ENCODE data around the gene MYH9. TPM values are rescaled to one million over a fixed set of nuclear protein-coding genes. Genes with fewer than 3 reads are reported as not detected.
A peak's percentile ranks its signal among the peaks of the same experiment; 100 is the strongest.

MYH9 gene
- total and polyA plus RNA-seq, 11 donors: 109 to 482 (median 238) TPM

- H3K27me3 ChIP-seq: no peaks in the 10 kb centered on the region
- H3K9me3 ChIP-seq: no peaks in the 10 kb centered on the region
- intact Hi-C loops (cut with DNase I): loop anchor here in 7 of 10 donors (5.0 kb wide), 3 partner anchors 59 to 149 kb away; no protein-coding TSS in a partner anchor
- H3K36me3 ChIP-seq: peaks cover 0 to 100% (median 82%) of the 10 kb centered on the region in 9 donors
- H3K4me1 ChIP-seq: peaks cover 22 to 81% (median 69%) of the 10 kb centered on the region in 12 donors
- peak overlapping the region; percentile 89 to 100 (median 94) for H3K27ac ChIP-seq
- DNase-seq (peak; percentile 76 to 90 (median 87)), ATAC-seq (peak; percentile 45 to 68 (median 66))
- WGBS, 4 donors: 20 to 32% (median 30%) methylated on average over 9 to 14 of the region's 14 CpGs
- H3K4me3 ChIP-seq: peak overlapping the region in 1 of 12 donors; percentile 11
- TF ChIP-seq POLR2A (IDR thresholded peaks at IDR 0.05): no peak
- TF ChIP-seq CTCF (IDR thresholded peaks at IDR 0.05): peak in 4 of 12 donors; percentile 14 to 32 (median 18)
Observed at GRCh38 chr22:36323182-36323854, 64.4 kb downstream of the MYH9 start.

GRCh38 chr22:36322602-36322915 lies 65.2 kb downstream of the MYH9 start:
- no peak for TF ChIP-seq POLR2A (IDR thresholded peaks at IDR 0.05)
- no peak for TF ChIP-seq CTCF (IDR thresholded peaks at IDR 0.05)
- H3K36me3 ChIP-seq: peaks cover 0 to 100% (median 89%) of the 10 kb centered on the region in 9 donors
- H3K4me1 ChIP-seq: peaks cover 22 to 73% (median 62%) of the 10 kb centered on the region in 12 donors
- H3K27me3 ChIP-seq: no peaks in the 10 kb centered on the region
- H3K27ac ChIP-seq: peak overlapping the region; percentile 89 to 100 (median 94)
- WGBS, 4 donors: 73 to 80% (median 75%) methylated on average over 6 to 11 of the region's 11 CpGs
- no peak overlapping the region for H3K4me3 ChIP-seq
- intact Hi-C loops (cut with DNase I): loop anchor here in 7 of 10 donors (5.0 kb wide), 3 partner anchors 60 to 150 kb away; no protein-coding TSS in a partner anchor
- DNase-seq (peak in 1 of 5 donors; percentile 23), ATAC-seq (no peak)
- H3K9me3 ChIP-seq: no peaks in the 10 kb centered on the region

GRCh38 chr22:36321797-36322601 lies 65.8 kb downstream of the MYH9 start:
- Histone ChIP-seq H3K36me3 (peaks cover 0 to 100% (median 91%) of the 10 kb centered on the region in 9 donors), H3K9me3 (no peaks in the 10 kb centered on the region), H3K27me3 (no peaks in the 10 kb centered on the region), H3K4me1 (peaks cover 22 to 68% (median 56%) of the 10 kb centered on the region in 12 donors), H3K4me3 (no peak overlapping the region), H3K27ac (peak overlapping the region in 11 of 12 donors; percentile 89 to 100 (median 96))
- intact Hi-C loops (cut with DNase I): loop anchor here in 7 of 10 donors (5.0 kb wide), 3 partner anchors 60 to 150 kb away; no protein-coding TSS in a partner anchor
- no peak for ATAC-seq
- TF ChIP-seq CTCF (IDR thresholded peaks at IDR 0.05): no peak
- no peak for TF ChIP-seq POLR2A (IDR thresholded peaks at IDR 0.05)
- 89 to 94% (median 91%) methylated on average over 22 to 37 of the region's 37 CpGs for WGBS, 4 donors
- DNase-seq: peak in 1 of 5 donors; percentile 26

GRCh38 chr22:36320553-36320952 lies 67.2 kb downstream of the MYH9 start:
- no peaks in the 10 kb centered on the region for H3K9me3 ChIP-seq
- no peaks in the 10 kb centered on the region for H3K27me3 ChIP-seq
- no peak for ATAC-seq
- WGBS, 4 donors: 40 to 43% (median 42%) methylated on average over 9 of the region's 9 CpGs
- intact Hi-C loops (cut with DNase I): loop anchor here in 7 of 10 donors (5.0 kb wide), 3 partner anchors 62 to 152 kb away; no protein-coding TSS in a partner anchor
- H3K4me1 ChIP-seq: peaks cover 17 to 53% (median 42%) of the 10 kb centered on the region in 12 donors
- H3K27ac ChIP-seq: peak overlapping the region; percentile 36 to 100 (median 82)
- no peak for DNase-seq
- no peak overlapping the region for H3K4me3 ChIP-seq
- H3K36me3 ChIP-seq: peaks cover 0 to 100% (median 91%) of the 10 kb centered on the region in 9 donors
- TF ChIP-seq CTCF (IDR thresholded peaks at IDR 0.05) (no peak), POLR2A (IDR thresholded peaks at IDR 0.05) (no peak)

All from heart left ventricle (tissue), 16 donors.